Fibroblast of the conjunctiva (primary cell): ENCODE results near the gene MYLK.
A peak's percentile ranks its signal among the peaks of the same experiment; 100 is the strongest.
"Not testable (repeated sequence)": the region's sequence is repeated elsewhere in the genome, so short reads cannot be mapped to it uniquely, and the experiment has no call there.

ENCODE experiments used
- DNase-seq: peaks from one replicate; pipeline ENCODE4 v3.0.0-alpha.2; 2010; ENCODE audit warnings: low read depth

Gene MYLK

GRCh38 chr3:123884203-123884831 is at the start of gene MYLK:
TSS of gene MYLK (minus strand) at chr3:123884332. CDS start at chr3:123793841, 90,491 bp downstream.
- DNase-seq: peak; percentile 30

- peak; percentile 14 for DNase-seq
Measured at GRCh38 chr3:123930445-123930844, 46.3 kb upstream of the MYLK start.

GRCh38 chr3:123929325-123929724 is 45.2 kb upstream of the MYLK start:
- DNase-seq: no peak

GRCh38 chr3:123926396-123926795 is 42.3 kb upstream of the MYLK start:
- no peak for DNase-seq

- no peak for DNase-seq
Measured at GRCh38 chr3:123920868-123921267, 36.7 kb upstream of the MYLK start.

- DNase-seq: no peak
Measured at GRCh38 chr3:123920383-123920782, 36.3 kb upstream of the MYLK start.

GRCh38 chr3:123919353-123919752 is 35.2 kb upstream of the MYLK start:
- no peak for DNase-seq

GRCh38 chr3:123914829-123915228 is 30.7 kb upstream of the MYLK start:
- no peak for DNase-seq

GRCh38 chr3:123909785-123910184 is 25.7 kb upstream of the MYLK start:
- DNase-seq: no peak

GRCh38 chr3:123907720-123908119 is 23.6 kb upstream of the MYLK start:
- DNase-seq: no peak

GRCh38 chr3:123899300-123899865 is 15.3 kb upstream of the MYLK start:
- no peak for DNase-seq

GRCh38 chr3:123893012-123893411 is 8.9 kb upstream of the MYLK start:
- DNase-seq: no peak

- no peak for DNase-seq
Measured at GRCh38 chr3:123892195-123892594, 8.1 kb upstream of the MYLK start.

- not testable (repeated sequence) for DNase-seq
Measured at GRCh38 chr3:123890991-123891390, 6.9 kb upstream of the MYLK start.

- DNase-seq: not testable (repeated sequence)
Measured at GRCh38 chr3:123890162-123890561, 6.0 kb upstream of the MYLK start.

GRCh38 chr3:123884993-123885392 is 861 bp upstream of the MYLK start:
- no peak for DNase-seq

GRCh38 chr3:123883701-123884202 is 380 bp downstream of the MYLK start:
- DNase-seq: no peak

- DNase-seq: no peak
Measured at GRCh38 chr3:123883111-123883510, 1.0 kb downstream of the MYLK start.

GRCh38 chr3:123881771-123882170 is 2.4 kb downstream of the MYLK start:
- no peak for DNase-seq

- DNase-seq: no peak
Measured at GRCh38 chr3:123880998-123881561, 3.1 kb downstream of the MYLK start.

- no peak for DNase-seq
Measured at GRCh38 chr3:123878807-123879206, 5.3 kb downstream of the MYLK start.

GRCh38 chr3:123877965-123878364 is 6.2 kb downstream of the MYLK start:
- DNase-seq: no peak

GRCh38 chr3:123877466-123877865 is 6.7 kb downstream of the MYLK start:
- no peak for DNase-seq

GRCh38 chr3:123876858-123877257 is 7.3 kb downstream of the MYLK start:
- no peak for DNase-seq
